GM12864 (cell line): ENCODE results near the gene JMJD1C.

Source experiments
- DNase-seq: peaks from one replicate; pipeline ENCODE4 v3.0.0-alpha.2; 2011; ENCODE audit warnings: low read depth
- H3K4me3 ChIP-seq: 2 replicates; pipeline ENCODE4 v1.5.1; 2011; ENCODE audit warnings: mild to moderate bottlenecking, low read depth, low read length, control low read depth
- CTCF ChIP-seq: IDR thresholded peaks from 2 replicates; pipeline ENCODE4 v1.5.1; 2011; ENCODE audit warnings: low read depth, mild to moderate bottlenecking, moderate library complexity, low read length, control low read depth, inconsistent platforms; ENCODE audit errors: missing control alignments

The JMJD1C gene

GRCh38 chr10:63416376-63416775 is 49.4 kb downstream of the JMJD1C start:
- DNase-seq = no peak
- H3K4me3 ChIP-seq = no peak overlapping the region
- no peak for TF ChIP-seq CTCF

- H3K4me3 ChIP-seq = no peak overlapping the region
Measured at GRCh38 chr10:63415640-63416244, 50.0 kb downstream of the JMJD1C start.

GRCh38 chr10:63414481-63415260 is 51.1 kb downstream of the JMJD1C start:
- no peak for TF ChIP-seq CTCF
- H3K4me3 ChIP-seq = no peak overlapping the region
- no peak for DNase-seq

More at GRCh38 chr10:63415640-63416244, 50.0 kb downstream of the JMJD1C start:
- TF ChIP-seq CTCF = no peak
- no peak for DNase-seq

GRCh38 chr10:63413429-63413828 is 52.3 kb downstream of the JMJD1C start:
- no peak for TF ChIP-seq CTCF

GRCh38 chr10:63412304-63412703 is 53.5 kb downstream of the JMJD1C start:
- TF ChIP-seq CTCF = no peak
- H3K4me3 ChIP-seq = no peak overlapping the region
- no peak for DNase-seq

More at GRCh38 chr10:63413429-63413828, 52.3 kb downstream of the JMJD1C start:
- no peak overlapping the region for H3K4me3 ChIP-seq
- no peak for DNase-seq

GRCh38 chr10:63410633-63411032 is 55.1 kb downstream of the JMJD1C start:
- TF ChIP-seq CTCF = no peak

More at GRCh38 chr10:63410633-63411032, 55.1 kb downstream of the JMJD1C start:
- DNase-seq = no peak
- no peak overlapping the region for H3K4me3 ChIP-seq
